H9 (cell line): ENCODE measurements around the gene HECW1. TPM values are rescaled to one million over a fixed set of nuclear protein-coding genes. Genes with fewer than 3 reads are reported as not detected.

Source experiments
- DNase-seq: peaks from one replicate; pipeline ENCODE4 v3.0.0-alpha.2; 2017
- H2AFZ ChIP-seq: one replicate; pipeline ENCODE4 v1.6.1; 2013; ENCODE audit warnings: mild to moderate bottlenecking, low read length, control low read depth, moderate library complexity
- H2AK5ac ChIP-seq: 2 replicates; pipeline ENCODE4 v1.6.1; 2013; ENCODE audit warnings: low read length, control low read depth, mixed read lengths; ENCODE audit not compliant: insufficient read length
- H2BK120ac ChIP-seq: one replicate; pipeline ENCODE4 v1.6.1; 2013; ENCODE audit warnings: low read depth, mild to moderate bottlenecking, low read length, control low read depth, inconsistent platforms; ENCODE audit not compliant: poor library complexity, severe bottlenecking
- H2BK12ac ChIP-seq: 2 replicates; pipeline ENCODE4 v1.6.1; 2013; ENCODE audit warnings: low read length, control low read depth, mixed read lengths, low read depth; ENCODE audit not compliant: insufficient read length
- H2BK15ac ChIP-seq: 2 replicates; pipeline ENCODE4 v1.6.1; 2013; ENCODE audit warnings: low read depth, low read length, control low read depth
- H2BK20ac ChIP-seq: one replicate; pipeline ENCODE4 v1.6.1; 2013; ENCODE audit warnings: low read depth, mild to moderate bottlenecking, low read length, control low read depth, inconsistent platforms; ENCODE audit not compliant: poor library complexity, severe bottlenecking
- H2BK5ac ChIP-seq: 2 replicates; pipeline ENCODE4 v1.6.1; 2013; ENCODE audit warnings: low read length, control low read depth, mixed read lengths; ENCODE audit not compliant: insufficient read length
- H3K14ac ChIP-seq: 2 replicates; pipeline ENCODE4 v1.6.1; 2013; ENCODE audit warnings: low read length, control low read depth; ENCODE audit not compliant: insufficient read depth
- H3K18ac ChIP-seq: 2 replicates; pipeline ENCODE4 v1.6.1; 2013; ENCODE audit warnings: low read depth, mild to moderate bottlenecking, mixed read lengths, low read length, control low read depth; ENCODE audit not compliant: insufficient read length
- H3K23ac ChIP-seq: 2 replicates; pipeline ENCODE4 v1.6.1; 2013; ENCODE audit warnings: low read length, control low read depth, mixed read lengths, low read depth; ENCODE audit not compliant: insufficient read length
- H3K23me2 ChIP-seq: 2 replicates; pipeline ENCODE4 v1.6.1; 2013; ENCODE audit warnings: low read depth, mild to moderate bottlenecking, mixed read lengths, low read length, control low read depth; ENCODE audit not compliant: insufficient read length, poor library complexity, severe bottlenecking
- H3K27ac ChIP-seq: 2 replicates; pipeline ENCODE4 v1.5.1; 2013; ENCODE audit warnings: low read length, control low read depth, mixed read lengths, low read depth; ENCODE audit not compliant: insufficient read length
- H3K27me3 ChIP-seq: 2 replicates; pipeline ENCODE4 v1.6.1; 2013; ENCODE audit warnings: low read length, control low read depth, inconsistent platforms; ENCODE audit not compliant: insufficient read depth
- H3K4ac ChIP-seq: 2 replicates; pipeline ENCODE4 v1.6.1; 2013; ENCODE audit warnings: low read depth, mild to moderate bottlenecking, control low read depth, inconsistent platforms, low read length, moderate library complexity
- H3K4me1 ChIP-seq: 2 replicates; pipeline ENCODE4 v1.6.1; 2013; ENCODE audit warnings: low read length, control low read depth, inconsistent platforms; ENCODE audit not compliant: insufficient read depth
- H3K4me2 ChIP-seq: 2 replicates; pipeline ENCODE4 v1.6.1; 2013; ENCODE audit warnings: low read length, control low read depth, mixed read lengths; ENCODE audit not compliant: insufficient read length, insufficient read depth
- H3K56ac ChIP-seq: 2 replicates; pipeline ENCODE4 v1.6.1; 2013; ENCODE audit warnings: low read depth, mild to moderate bottlenecking, mixed read lengths, low read length, control low read depth; ENCODE audit not compliant: insufficient read length
- H3K79me1 ChIP-seq: 2 replicates; pipeline ENCODE4 v1.6.1; 2013; ENCODE audit warnings: low read depth, mild to moderate bottlenecking, moderate library complexity, low read length, control low read depth, inconsistent platforms; ENCODE audit not compliant: insufficient read depth, poor library complexity, severe bottlenecking
- H3K79me2 ChIP-seq: 2 replicates; pipeline ENCODE4 v1.6.1; 2013; ENCODE audit warnings: low read length, control low read depth, inconsistent platforms; ENCODE audit not compliant: insufficient read depth
- H3K9ac ChIP-seq: 2 replicates; pipeline ENCODE4 v1.6.1; 2013; ENCODE audit warnings: low read length, control low read depth, mixed read lengths; ENCODE audit not compliant: insufficient read length; ENCODE audit errors: extremely low read depth
- H3K9me3 ChIP-seq: one replicate; pipeline ENCODE4 v1.6.1; 2013; ENCODE audit warnings: low read depth, low read length, inconsistent platforms; ENCODE audit not compliant: control insufficient read depth
- H3T11ph ChIP-seq: one replicate; pipeline ENCODE4 v1.6.1; 2013; ENCODE audit warnings: mild to moderate bottlenecking, low read length, control low read depth, inconsistent platforms
- H4K20me1 ChIP-seq: one replicate; pipeline ENCODE4 v1.6.1; 2013; ENCODE audit not compliant: control insufficient read depth, insufficient read length, insufficient read depth
- H4K5ac ChIP-seq: 2 replicates; pipeline ENCODE4 v1.6.1; 2013; ENCODE audit warnings: low read depth, mild to moderate bottlenecking, mixed read lengths, low read length, control low read depth; ENCODE audit not compliant: insufficient read length
- H4K8ac ChIP-seq: replicated peaks from 2 replicates; pipeline ENCODE4 v1.6.1; 2013; ENCODE audit warnings: low read length, control low read depth, mixed read lengths, low read depth; ENCODE audit not compliant: insufficient read length
- H4K91ac ChIP-seq: 2 replicates; pipeline ENCODE4 v1.6.1; 2013; ENCODE audit warnings: low read depth, mild to moderate bottlenecking, moderate library complexity, mixed read lengths, low read length, control low read depth; ENCODE audit not compliant: insufficient read length
- H3K27ac Mint-ChIP-seq, 3 experiments: 2 replicates in 2 of 3; 3 replicates in 1 of 3; pipeline ENCODE4 v1.8.0; 2020 to 2021; ENCODE audit warnings: mixed read lengths in 3 of 3, mild to moderate bottlenecking in 1 of 3, moderate library complexity in 1 of 3
- H3K27me3 Mint-ChIP-seq: 2 replicates; pipeline ENCODE4 v1.8.0; 2021; ENCODE audit warnings: low read depth, mild to moderate bottlenecking, moderate library complexity, mixed read lengths
- H3K36me3 Mint-ChIP-seq, 3 experiments: 2 replicates in 2 of 3; 3 replicates in 1 of 3; pipeline ENCODE4 v1.8.0; 2020 to 2021; ENCODE audit warnings: low read depth in 3 of 3, mixed read lengths in 3 of 3; ENCODE audit not compliant: insufficient read depth in 1 of 3
- H3K4me1 Mint-ChIP-seq, 2 experiments: 2 replicates each; pipeline ENCODE4 v1.8.0; 2020; ENCODE audit warnings: mixed read lengths in 2 of 2
- H3K4me3 Mint-ChIP-seq, 2 experiments: 2 replicates in 1 of 2; 3 replicates in 1 of 2; pipeline ENCODE4 v1.8.0; 2020 to 2021; ENCODE audit warnings: mild to moderate bottlenecking in 2 of 2, mixed read lengths in 2 of 2, moderate library complexity in 1 of 2
- H3K9me3 Mint-ChIP-seq, 2 experiments: 2 replicates in 1 of 2; 3 replicates in 1 of 2; pipeline ENCODE4 v1.8.0; 2020; ENCODE audit warnings: mild to moderate bottlenecking in 2 of 2, mixed read lengths in 2 of 2, moderate library complexity in 1 of 2
- WGBS: extraction: QIAGEN DNeasy Blood & Tissue Kit; methylation state at CpG from one replicate; pipeline ENCODE4 v1.1.7; 2013; ENCODE audit warnings: missing lambda C conversion rate, low lambda C conversion rate, mixed read lengths; ENCODE audit not compliant: insufficient read length; ENCODE audit errors: extremely low coverage; 5-methylcytosine and 5-hydroxymethylcytosine counted together
- total RNA-seq: library from RNA; stranded (reverse); gene quantifications from 2 replicates; pipeline ENCODE4 v1.2.1, GENCODE V29; 2021
- TF ChIP-seq, protein P1 (sequence below): fragments of 200-600 bp; sonication (generic); conservative IDR thresholded peaks from 3 replicates; pipeline ENCODE4 v1.8.0; 2021; ENCODE audit warnings: antibody characterized with exemption, mild to moderate bottlenecking

HECW1 gene
- total RNA-seq, 1 experiment from 2014 or later: 5.0 TPM

- Histone ChIP-seq H3K79me1 (no peaks in the 10 kb centered on the region), H3K27me3 (no peaks in the 10 kb centered on the region), H3K9ac (no peak overlapping the region), H3K23me2 (no peaks in the 10 kb centered on the region), H2BK15ac (no peak overlapping the region), H2BK5ac (no peak overlapping the region), H2AK5ac (no peak overlapping the region), H4K5ac (no peak overlapping the region), H2BK20ac (no peak overlapping the region), H4K91ac (no peak overlapping the region), H3K23ac (no peak overlapping the region), H3K4me1 (no peaks in the 10 kb centered on the region), H2BK12ac (no peak overlapping the region), H3K18ac (no peak overlapping the region), H3K27ac (no peak overlapping the region), H3K79me2 (no peaks in the 10 kb centered on the region), H4K20me1 (no peaks in the 10 kb centered on the region), H3K4ac (no peak overlapping the region), H3K4me2 (no peak overlapping the region), H3K9me3 (no peaks in the 10 kb centered on the region), H2AFZ (no peak overlapping the region), H3K56ac (no peak overlapping the region), H3T11ph (no peak overlapping the region), H3K14ac (no peak overlapping the region), H2BK120ac (no peak overlapping the region), H4K8ac (no peak overlapping the region)
- Mint-ChIP-seq H3K27me3 (no peaks in the 10 kb centered on the region), H3K9me3 (no peaks in the 10 kb centered on the region), H3K36me3 (no peaks in the 10 kb centered on the region), H3K27ac (no peak overlapping the region), H3K4me3 (no peak overlapping the region), H3K4me1 (peaks cover 5 to 6% of the 10 kb centered on the region in 2 experiments)
- TF ChIP-seq, protein P1, sequence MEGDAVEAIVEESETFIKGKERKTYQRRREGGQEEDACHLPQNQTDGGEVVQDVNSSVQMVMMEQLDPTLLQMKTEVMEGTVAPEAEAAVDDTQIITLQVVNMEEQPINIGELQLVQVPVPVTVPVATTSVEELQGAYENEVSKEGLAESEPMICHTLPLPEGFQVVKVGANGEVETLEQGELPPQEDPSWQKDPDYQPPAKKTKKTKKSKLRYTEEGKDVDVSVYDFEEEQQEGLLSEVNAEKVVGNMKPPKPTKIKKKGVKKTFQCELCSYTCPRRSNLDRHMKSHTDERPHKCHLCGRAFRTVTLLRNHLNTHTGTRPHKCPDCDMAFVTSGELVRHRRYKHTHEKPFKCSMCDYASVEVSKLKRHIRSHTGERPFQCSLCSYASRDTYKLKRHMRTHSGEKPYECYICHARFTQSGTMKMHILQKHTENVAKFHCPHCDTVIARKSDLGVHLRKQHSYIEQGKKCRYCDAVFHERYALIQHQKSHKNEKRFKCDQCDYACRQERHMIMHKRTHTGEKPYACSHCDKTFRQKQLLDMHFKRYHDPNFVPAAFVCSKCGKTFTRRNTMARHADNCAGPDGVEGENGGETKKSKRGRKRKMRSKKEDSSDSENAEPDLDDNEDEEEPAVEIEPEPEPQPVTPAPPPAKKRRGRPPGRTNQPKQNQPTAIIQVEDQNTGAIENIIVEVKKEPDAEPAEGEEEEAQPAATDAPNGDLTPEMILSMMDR: no peak
- no CpG with 5 or more reads among the region's 5 CpGs for WGBS
- DNase-seq: no peak
These were observed 430.3 kb downstream of the HECW1 start for GRCh38 chr7:43542716-43543115.
